Measurements from ENCODE around the gene ZNF670. TPM values are rescaled to one million over a fixed set of nuclear protein-coding genes. Genes with fewer than 3 reads are reported as not detected.

ZNF670 gene
- total and polyA plus RNA-seq, 2 donors (not counting 1 experiment from before 2014, with no cell fraction given) = 0.86 to 4.6 TPM

DNA sequence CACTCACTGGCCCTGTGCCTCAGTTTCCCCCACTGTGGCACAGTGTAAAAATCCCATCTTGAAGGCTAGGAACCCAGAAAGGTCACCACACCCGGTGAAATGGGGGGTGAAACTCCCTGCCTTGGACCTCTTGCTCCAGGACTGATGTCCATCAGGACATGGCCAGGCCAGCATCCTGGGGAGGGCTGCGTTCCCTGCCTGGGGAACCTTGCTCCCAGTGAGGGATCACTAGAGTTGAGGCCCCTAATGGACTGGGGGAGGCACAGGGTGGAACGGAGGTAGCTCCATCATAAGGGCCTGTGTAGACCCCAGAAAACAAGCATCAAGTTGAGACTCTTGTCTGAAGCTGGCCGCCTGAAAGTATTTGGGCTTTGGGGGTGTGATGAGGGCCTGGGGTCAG, 10.4 kb upstream of the ZNF670 start:
- ATAC-seq (ENCODE audit: low read depth) = no peak
- no peaks in the 10 kb centered on the region for H3K36me3 ChIP-seq (replicated peaks in 1 of 2; ENCODE audit: control extremely low read depth in 1 of 2, control insufficient read depth in 1 of 2, extremely low read depth in 1 of 2, insufficient read depth in 2 of 2, low read length in 1 of 2)
- no peaks in the 10 kb centered on the region for H3K79me2 ChIP-seq (ENCODE audit: control insufficient read depth, insufficient read depth, low read length)
- H3K27me3 ChIP-seq (replicated peaks in 1 of 4; ENCODE audit: control extremely low read depth in 1 of 4, control insufficient read depth in 3 of 4, insufficient read depth in 4 of 4, low read length in 3 of 4) = no peaks in the 10 kb centered on the region
- H3K4me1 ChIP-seq (ENCODE audit: control insufficient read depth in 2 of 2, insufficient read depth in 2 of 2, low read length in 2 of 2) = no peaks in the 10 kb centered on the region
- no peak overlapping the region for H3K9ac ChIP-seq (ENCODE audit: low read length)
- no peak overlapping the region for H3K4me2 ChIP-seq (replicated peaks; ENCODE audit: low read depth, low read length, poor library complexity, severe bottlenecking)
- no peak overlapping the region for H3K4me3 Mint-ChIP-seq
- no peaks in the 10 kb centered on the region for H3K9me3 Mint-ChIP-seq (ENCODE audit: insufficient read depth)
- ChIA-PET POLR2A (no interaction called here), CTCF (no interaction called here)
- peaks cover 8% of the 10 kb centered on the region for H3K27me3 Mint-ChIP-seq
- no peak overlapping the region for H3K4me3 ChIP-seq (ENCODE audit: control extremely low read depth in 1 of 5, extremely low read depth in 1 of 5, insufficient read depth in 1 of 5, low read depth in 2 of 5, low read length in 4 of 5)
- H3K4me1 Mint-ChIP-seq = no peaks in the 10 kb centered on the region
- no peak overlapping the region for H2AFZ ChIP-seq (ENCODE audit: insufficient read depth, low read depth, low read length, poor library complexity, severe bottlenecking)
- 86% methylated on average over 4 of the region's 4 CpGs for WGBS (ENCODE audit: insufficient coverage)
- H3K9me3 ChIP-seq (ENCODE audit: control extremely low read depth in 1 of 3, control insufficient read depth in 2 of 3, insufficient read depth in 1 of 3, low read length in 2 of 3) = peaks cover 0 to 17% (median 0%) of the 10 kb centered on the region in 3 donors
- H3K27ac ChIP-seq (ENCODE audit: low read length in 2 of 2) = no peak overlapping the region
- DNase-seq = no peak
- H4K20me1 ChIP-seq (ENCODE audit: control insufficient read depth, insufficient read depth, low read length, poor library complexity, severe bottlenecking) = no peaks in the 10 kb centered on the region
- intact Hi-C loops (cut with micrococcal nuclease) = no loop called here
- TF ChIP-seq EZH2 (IDR thresholded peaks at IDR 0.05; ENCODE audit: borderline replicate concordance, insufficient read depth, low read depth, low read length, poor library complexity, severe bottlenecking) (no peak), CTCF (IDR thresholded peaks at IDR 0.05) (no peak)
- no peak overlapping the region for H3K27ac Mint-ChIP-seq

DNA sequence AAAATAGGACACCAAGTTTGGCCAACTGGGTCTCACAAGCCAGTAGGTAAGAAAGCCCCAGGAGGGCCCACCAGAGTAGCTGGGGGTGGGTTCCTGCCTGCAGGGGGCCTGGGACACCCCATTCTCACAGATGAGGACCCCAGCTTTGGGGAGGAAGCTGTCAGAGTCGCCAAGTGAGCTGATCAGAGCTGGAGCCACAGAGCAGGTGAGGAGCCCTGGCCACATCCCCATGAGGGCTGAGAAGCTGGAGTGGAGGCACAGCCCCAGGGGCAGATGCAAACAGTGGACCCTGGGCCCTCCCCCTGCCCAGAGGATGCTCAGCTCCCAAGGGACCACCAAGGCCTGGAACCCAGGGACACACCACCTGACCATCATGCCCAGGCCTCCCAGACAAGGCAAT, 8.6 kb upstream of the ZNF670 start:
- TF ChIP-seq EZH2 (IDR thresholded peaks at IDR 0.05; ENCODE audit: borderline replicate concordance, insufficient read depth, low read depth, low read length, poor library complexity, severe bottlenecking) = no peak
- no peak for TF ChIP-seq CTCF (IDR thresholded peaks at IDR 0.05)
- H3K4me2 ChIP-seq (replicated peaks; ENCODE audit: low read depth, low read length, poor library complexity, severe bottlenecking) = no peak overlapping the region
- no peaks in the 10 kb centered on the region for H3K9me3 Mint-ChIP-seq (ENCODE audit: insufficient read depth)
- H3K27me3 ChIP-seq (replicated peaks in 1 of 4; ENCODE audit: control extremely low read depth in 1 of 4, control insufficient read depth in 3 of 4, insufficient read depth in 4 of 4, low read length in 3 of 4) = no peaks in the 10 kb centered on the region
- DNase-seq (no peak), ATAC-seq (ENCODE audit: low read depth) (no peak)
- H2AFZ ChIP-seq (ENCODE audit: insufficient read depth, low read depth, low read length, poor library complexity, severe bottlenecking) = no peak overlapping the region
- POLR2A ChIA-PET = no interaction called here
- peaks cover 12% of the 10 kb centered on the region for H3K27me3 Mint-ChIP-seq
- no peak overlapping the region for H3K27ac ChIP-seq (ENCODE audit: low read length in 2 of 2)
- H3K27ac Mint-ChIP-seq = no peak overlapping the region
- H3K9me3 ChIP-seq (ENCODE audit: control extremely low read depth in 1 of 3, control insufficient read depth in 2 of 3, insufficient read depth in 1 of 3, low read length in 2 of 3) = peaks cover 0 to 11% (median 0%) of the 10 kb centered on the region in 3 donors
- H3K4me1 Mint-ChIP-seq = no peaks in the 10 kb centered on the region
- CTCF ChIA-PET = no interaction called here
- H4K20me1 ChIP-seq (ENCODE audit: control insufficient read depth, insufficient read depth, low read length, poor library complexity, severe bottlenecking) = no peaks in the 10 kb centered on the region
- H3K9ac ChIP-seq (ENCODE audit: low read length) = no peak overlapping the region
- H3K4me3 Mint-ChIP-seq = no peak overlapping the region
- intact Hi-C loops (cut with micrococcal nuclease) = no loop called here
- no peak overlapping the region for H3K4me3 ChIP-seq (ENCODE audit: control extremely low read depth in 1 of 5, extremely low read depth in 1 of 5, insufficient read depth in 1 of 5, low read depth in 2 of 5, low read length in 4 of 5)
- no peaks in the 10 kb centered on the region for H3K79me2 ChIP-seq (ENCODE audit: control insufficient read depth, insufficient read depth, low read length)
- no peaks in the 10 kb centered on the region for H3K4me1 ChIP-seq (ENCODE audit: control insufficient read depth in 2 of 2, insufficient read depth in 2 of 2, low read length in 2 of 2)
- WGBS (ENCODE audit: insufficient coverage) = 33% methylated on average over 1 of the region's 1 CpG
- no peaks in the 10 kb centered on the region for H3K36me3 ChIP-seq (replicated peaks in 1 of 2; ENCODE audit: control extremely low read depth in 1 of 2, control insufficient read depth in 1 of 2, extremely low read depth in 1 of 2, insufficient read depth in 2 of 2, low read length in 1 of 2)
